Testis (tissue), 3 donors: ENCODE data around the gene RILPL1. TPM values are rescaled to one million over a fixed set of nuclear protein-coding genes. Genes with fewer than 3 reads are reported as not detected.

Source experiments
- DNase-seq: peaks from one replicate; pipeline ENCODE4 v3.0.0-alpha.2; 2019
- H3K27ac ChIP-seq, 2 donors: fragments of 200-600 bp; sonication (generic); one replicate each; pipeline ENCODE4 v1.5.1; 2019
- H3K27me3 ChIP-seq: fragments of 200-600 bp; sonication (generic); one replicate; pipeline ENCODE4 v1.5.1; 2019
- H3K36me3 ChIP-seq: fragments of 200-600 bp; sonication (generic); one replicate; pipeline ENCODE4 v1.5.1; 2017; ENCODE audit warnings: low read depth; ENCODE audit errors: missing control alignments
- H3K4me1 ChIP-seq: fragments of 200-600 bp; sonication (generic); one replicate; pipeline ENCODE4 v1.5.1; 2019
- H3K4me3 ChIP-seq, 2 donors: fragments of 200-600 bp; sonication (generic); one replicate each; pipeline ENCODE4 v1.5.1; 2017 to 2019
- H3K9me3 ChIP-seq: fragments of 200-600 bp; sonication (generic); one replicate; pipeline ENCODE4 v1.5.1; 2017
- POLR2A ChIP-seq: fragments of 450-650 bp; IDR thresholded peaks from one replicate; pipeline ENCODE4 v1.6.1; 2017; ENCODE audit warnings: antibody characterized with exemption, mild to moderate bottlenecking, moderate library complexity
- WGBS, 2 donors: methylation state at CpG; one replicate each; pipeline ENCODE4 v1.1.5; 2018; 5-methylcytosine and 5-hydroxymethylcytosine counted together
- intact Hi-C: fragments of 100-400 bp; cut with DNase I; formaldehyde crosslinking; loops from one replicate; pipeline ENCODE4 v1.15.1; 2023; ENCODE audit warnings: low total_unique reads
- polyA plus RNA-seq: library from polyadenylated mRNA; stranded (reverse); fragments of 350-450 nt; fragmentation: Illumina TruSeq; extraction: RNeasy Lipid Tissue Mini Kit (QIAGEN cat#74804); gene quantifications from one replicate; pipeline ENCODE4 v1.2.3, GENCODE V29; 2014; ENCODE audit warnings: low read depth, low replicate concordance; ENCODE audit not compliant: insufficient read depth
- total RNA-seq, 2 donors: library from RNA; depleted of rRNA; stranded (reverse); fragments of >200 nt; gene quantifications; one replicate each; pipeline ENCODE4 v1.2.3, GENCODE V29; 2016
- TF ChIP-seq, protein P1 (sequence below), 3 experiments: fragments of 450-650 bp in 2 of 3; fragments of 200-600 bp in 1 of 3; sonication (generic) in 1 of 3; IDR thresholded peaks; one replicate each; pipeline ENCODE4 v1.5.1; 2016 to 2019; ENCODE audit warnings: antibody characterized with exemption in 3 of 3, mild to moderate bottlenecking in 2 of 3, moderate library complexity in 1 of 3

The RILPL1 gene
- total and polyA plus RNA-seq, 3 donors from 2014 or later, result 14.8 to 20.9 (median 16.8) TPM

DNA sequence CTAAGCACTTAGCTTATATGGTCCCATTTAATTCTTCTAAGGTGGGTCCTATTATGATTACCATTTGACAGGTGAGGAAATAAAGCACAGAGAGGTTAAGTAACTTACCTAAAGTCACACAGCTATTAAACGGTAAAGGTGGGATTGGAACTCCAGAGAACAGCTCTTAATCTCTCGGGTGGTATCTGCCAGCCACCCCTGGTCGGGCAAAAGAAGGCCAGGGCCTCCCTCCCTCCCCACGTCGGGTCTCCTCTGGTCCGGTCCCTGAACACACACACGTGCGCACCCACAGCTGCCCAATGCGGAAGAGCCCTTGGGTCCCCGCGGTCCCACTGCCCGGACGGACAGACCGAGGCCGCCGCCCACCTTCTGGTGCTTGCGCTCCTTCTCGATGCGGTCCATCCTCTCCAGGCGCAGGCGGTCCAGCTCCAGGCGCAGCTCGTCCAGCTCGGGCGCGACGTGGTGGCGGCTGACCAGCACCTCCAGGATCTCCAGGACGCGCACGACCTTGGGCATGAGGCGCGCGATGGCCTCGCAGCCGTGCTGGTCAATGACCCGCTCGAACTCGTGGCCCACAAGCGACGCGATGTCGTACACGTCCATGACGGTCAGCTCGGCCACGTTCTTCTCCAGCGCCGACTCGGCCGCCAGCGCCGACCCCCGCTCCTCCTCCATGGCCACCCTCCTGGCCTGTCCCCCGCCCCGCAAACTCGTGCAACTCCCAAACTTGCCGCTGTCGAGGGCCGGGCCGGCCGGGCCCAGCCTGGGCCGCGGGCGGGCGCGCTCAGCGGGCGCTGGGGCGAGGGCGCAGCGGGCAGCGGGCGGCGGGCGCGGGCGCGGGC is 490 bp downstream of the RILPL1 start:
- Histone ChIP-seq H3K27me3 (no peaks in the 10 kb centered on the region), H3K4me1 (peaks cover 19% of the 10 kb centered on the region)
- DNase-seq, result peak; percentile 64

GRCh38 chr12:123532019-123532418 is 1.5 kb downstream of the RILPL1 start:
- Histone ChIP-seq H3K4me3 (no peak overlapping the region), H3K9me3 (no peaks in the 10 kb centered on the region), H3K36me3 (no peaks in the 10 kb centered on the region), H3K4me1 (peaks cover 19% of the 10 kb centered on the region), H3K27ac (peak overlapping the region in 1 of 2 donors; percentile 13), H3K27me3 (no peaks in the 10 kb centered on the region)
- 0 to 10% methylated on average over 1 of the region's 1 CpG for WGBS, 2 donors
- no peak for DNase-seq
- intact Hi-C loops, result no loop called here
- TF ChIP-seq POLR2A, result no peak
- TF ChIP-seq, protein P1, sequence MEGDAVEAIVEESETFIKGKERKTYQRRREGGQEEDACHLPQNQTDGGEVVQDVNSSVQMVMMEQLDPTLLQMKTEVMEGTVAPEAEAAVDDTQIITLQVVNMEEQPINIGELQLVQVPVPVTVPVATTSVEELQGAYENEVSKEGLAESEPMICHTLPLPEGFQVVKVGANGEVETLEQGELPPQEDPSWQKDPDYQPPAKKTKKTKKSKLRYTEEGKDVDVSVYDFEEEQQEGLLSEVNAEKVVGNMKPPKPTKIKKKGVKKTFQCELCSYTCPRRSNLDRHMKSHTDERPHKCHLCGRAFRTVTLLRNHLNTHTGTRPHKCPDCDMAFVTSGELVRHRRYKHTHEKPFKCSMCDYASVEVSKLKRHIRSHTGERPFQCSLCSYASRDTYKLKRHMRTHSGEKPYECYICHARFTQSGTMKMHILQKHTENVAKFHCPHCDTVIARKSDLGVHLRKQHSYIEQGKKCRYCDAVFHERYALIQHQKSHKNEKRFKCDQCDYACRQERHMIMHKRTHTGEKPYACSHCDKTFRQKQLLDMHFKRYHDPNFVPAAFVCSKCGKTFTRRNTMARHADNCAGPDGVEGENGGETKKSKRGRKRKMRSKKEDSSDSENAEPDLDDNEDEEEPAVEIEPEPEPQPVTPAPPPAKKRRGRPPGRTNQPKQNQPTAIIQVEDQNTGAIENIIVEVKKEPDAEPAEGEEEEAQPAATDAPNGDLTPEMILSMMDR (IDR thresholded peaks at IDR 0.05), result no peak

More for the DNA sequence above, 490 bp downstream of the RILPL1 start:
- H3K27ac ChIP-seq, result peak overlapping the region; percentile 20 to 55
- no peak for TF ChIP-seq POLR2A
- TF ChIP-seq, protein P1 (IDR thresholded peaks at IDR 0.05), result no peak
- WGBS, 2 donors, result 2 to 4% methylated on average over 15 to 23 of the region's 79 CpGs
- no peaks in the 10 kb centered on the region for H3K36me3 ChIP-seq
- H3K4me3 ChIP-seq, result peak overlapping the region; percentile 50 to 58
- intact Hi-C loops, result no loop called here
- no peaks in the 10 kb centered on the region for H3K9me3 ChIP-seq

GRCh38 chr12:123531091-123531490 is 2.4 kb downstream of the RILPL1 start:
- intact Hi-C loops, result no loop called here
- H3K9me3 ChIP-seq, result no peaks in the 10 kb centered on the region
- WGBS, 2 donors, result 45 to 47% methylated on average over 6 to 7 of the region's 7 CpGs
- H3K4me1 ChIP-seq, result peaks cover 19% of the 10 kb centered on the region
- TF ChIP-seq, protein P1 (IDR thresholded peaks at IDR 0.05), result no peak
- TF ChIP-seq POLR2A, result no peak
- no peak overlapping the region for H3K4me3 ChIP-seq
- no peaks in the 10 kb centered on the region for H3K27me3 ChIP-seq
- no peaks in the 10 kb centered on the region for H3K36me3 ChIP-seq
- peak; percentile 41 for DNase-seq
- no peak overlapping the region for H3K27ac ChIP-seq

DNA sequence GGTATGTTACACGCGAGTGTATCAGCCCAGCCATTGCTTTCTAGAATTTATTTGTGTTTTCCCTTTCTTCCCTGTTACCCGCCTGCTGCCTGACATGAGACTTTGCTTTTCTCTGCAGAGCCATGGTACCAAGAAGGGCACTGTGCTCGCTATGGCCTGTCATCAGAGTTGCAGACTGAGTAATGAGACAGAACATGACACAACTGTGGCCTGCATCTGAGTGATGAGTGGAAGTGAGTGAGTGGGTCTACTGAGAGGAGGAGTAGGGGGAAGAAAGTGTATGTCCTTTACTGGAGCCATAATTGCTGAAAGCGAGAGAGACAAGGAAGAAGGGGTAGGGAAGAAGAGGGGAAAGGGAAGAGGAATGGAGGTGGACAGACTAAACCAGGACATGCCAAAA is 2.9 kb downstream of the RILPL1 start:
- H3K27me3 ChIP-seq, result no peaks in the 10 kb centered on the region
- no peaks in the 10 kb centered on the region for H3K9me3 ChIP-seq
- H3K27ac ChIP-seq, result no peak overlapping the region
- no peak for DNase-seq
- no peak overlapping the region for H3K4me3 ChIP-seq
- H3K4me1 ChIP-seq, result peaks cover 19% of the 10 kb centered on the region
- 86 to 93% methylated on average over 5 of the region's 5 CpGs for WGBS, 2 donors
- TF ChIP-seq POLR2A, result no peak
- TF ChIP-seq, protein P1 (IDR thresholded peaks at IDR 0.05), result no peak
- no peaks in the 10 kb centered on the region for H3K36me3 ChIP-seq
- intact Hi-C loops, result no loop called here
